ENCODE results near the gene PDZRN4.

PDZRN4 gene

GRCh38 chr12:41462312-41462711 lies 274.2 kb downstream of the PDZRN4 start:
- Mint-ChIP-seq H3K36me3 (ENCODE audit: low read depth) (no peaks in the 10 kb centered on the region), H3K27ac (no peak overlapping the region), H3K4me1 (ENCODE audit: low read depth) (no peaks in the 10 kb centered on the region), H3K4me3 (no peak overlapping the region), H3K27me3 (peaks cover 6% of the 10 kb centered on the region), H3K9me3 (no peaks in the 10 kb centered on the region)

- no peaks in the 10 kb centered on the region for H3K36me3 Mint-ChIP-seq (ENCODE audit: low read depth)
- H3K27ac Mint-ChIP-seq = no peak overlapping the region
- no peaks in the 10 kb centered on the region for H3K9me3 Mint-ChIP-seq
- H3K4me3 Mint-ChIP-seq = no peak overlapping the region
- peaks cover 6% of the 10 kb centered on the region for H3K27me3 Mint-ChIP-seq
- no peaks in the 10 kb centered on the region for H3K4me1 Mint-ChIP-seq (ENCODE audit: low read depth)
These were observed 277.4 kb downstream of the PDZRN4 start for GRCh38 chr12:41465526-41465925.

- H3K4me3 Mint-ChIP-seq = no peak overlapping the region
- H3K27ac Mint-ChIP-seq = no peak overlapping the region
- H3K9me3 Mint-ChIP-seq = no peaks in the 10 kb centered on the region
- no peaks in the 10 kb centered on the region for H3K4me1 Mint-ChIP-seq (ENCODE audit: low read depth)
- peaks cover 6% of the 10 kb centered on the region for H3K27me3 Mint-ChIP-seq
- H3K36me3 Mint-ChIP-seq (ENCODE audit: low read depth) = no peaks in the 10 kb centered on the region
These were observed 278.2 kb downstream of the PDZRN4 start for GRCh38 chr12:41466300-41466699.

GRCh38 chr12:41466802-41467201 lies 278.7 kb downstream of the PDZRN4 start:
- peaks cover 4% of the 10 kb centered on the region for H3K27me3 Mint-ChIP-seq

GRCh38 chr12:41467591-41468325 lies 279.6 kb downstream of the PDZRN4 start:
- no peak overlapping the region for H3K4me3 Mint-ChIP-seq
- H3K9me3 Mint-ChIP-seq = no peaks in the 10 kb centered on the region
- no peaks in the 10 kb centered on the region for H3K4me1 Mint-ChIP-seq (ENCODE audit: low read depth)
- no peak overlapping the region for H3K27ac Mint-ChIP-seq
- H3K36me3 Mint-ChIP-seq (ENCODE audit: low read depth) = no peaks in the 10 kb centered on the region
- peaks cover 3% of the 10 kb centered on the region for H3K27me3 Mint-ChIP-seq

More at GRCh38 chr12:41466802-41467201, 278.7 kb downstream of the PDZRN4 start:
- Mint-ChIP-seq H3K4me1 (ENCODE audit: low read depth) (no peaks in the 10 kb centered on the region), H3K36me3 (ENCODE audit: low read depth) (no peaks in the 10 kb centered on the region), H3K27ac (no peak overlapping the region), H3K4me3 (no peak overlapping the region), H3K9me3 (no peaks in the 10 kb centered on the region)

- Mint-ChIP-seq H3K36me3 (ENCODE audit: low read depth) (no peaks in the 10 kb centered on the region), H3K9me3 (no peaks in the 10 kb centered on the region), H3K4me3 (no peak overlapping the region), H3K27ac (no peak overlapping the region), H3K4me1 (ENCODE audit: low read depth) (no peaks in the 10 kb centered on the region), H3K27me3 (peaks cover 3% of the 10 kb centered on the region)
These were observed 280.2 kb downstream of the PDZRN4 start for GRCh38 chr12:41468341-41468740.

GRCh38 chr12:41468756-41469155 lies 280.6 kb downstream of the PDZRN4 start:
- no peaks in the 10 kb centered on the region for H3K4me1 Mint-ChIP-seq (ENCODE audit: low read depth)
- H3K27me3 Mint-ChIP-seq = peaks cover 3% of the 10 kb centered on the region
- H3K36me3 Mint-ChIP-seq (ENCODE audit: low read depth) = no peaks in the 10 kb centered on the region
- no peaks in the 10 kb centered on the region for H3K9me3 Mint-ChIP-seq
- no peak overlapping the region for H3K27ac Mint-ChIP-seq
- no peak overlapping the region for H3K4me3 Mint-ChIP-seq

GRCh38 chr12:41473441-41473840 lies 285.3 kb downstream of the PDZRN4 start:
- no peaks in the 10 kb centered on the region for H3K9me3 Mint-ChIP-seq
- H3K4me1 Mint-ChIP-seq (ENCODE audit: low read depth) = no peaks in the 10 kb centered on the region
- no peaks in the 10 kb centered on the region for H3K27me3 Mint-ChIP-seq
- H3K36me3 Mint-ChIP-seq (ENCODE audit: low read depth) = no peaks in the 10 kb centered on the region
- no peak overlapping the region for H3K27ac Mint-ChIP-seq
- H3K4me3 Mint-ChIP-seq = no peak overlapping the region

- Mint-ChIP-seq H3K9me3 (no peaks in the 10 kb centered on the region), H3K4me3 (no peak overlapping the region)
These were observed 285.9 kb downstream of the PDZRN4 start for GRCh38 chr12:41474001-41474400.

GRCh38 chr12:41476499-41477439 lies 288.6 kb downstream of the PDZRN4 start:
- H3K4me1 Mint-ChIP-seq (ENCODE audit: low read depth) = no peaks in the 10 kb centered on the region
- no peak overlapping the region for H3K4me3 Mint-ChIP-seq
- H3K27me3 Mint-ChIP-seq = peaks cover 4% of the 10 kb centered on the region
- H3K9me3 Mint-ChIP-seq = no peaks in the 10 kb centered on the region
- no peak overlapping the region for H3K27ac Mint-ChIP-seq
- no peaks in the 10 kb centered on the region for H3K36me3 Mint-ChIP-seq (ENCODE audit: low read depth)

More at GRCh38 chr12:41474001-41474400, 285.9 kb downstream of the PDZRN4 start:
- Mint-ChIP-seq H3K36me3 (ENCODE audit: low read depth) (no peaks in the 10 kb centered on the region), H3K27ac (no peak overlapping the region), H3K4me1 (ENCODE audit: low read depth) (no peaks in the 10 kb centered on the region), H3K27me3 (no peaks in the 10 kb centered on the region)

GRCh38 chr12:41479426-41479825 lies 291.3 kb downstream of the PDZRN4 start:
- Mint-ChIP-seq H3K9me3 (peaks cover 3% of the 10 kb centered on the region), H3K4me3 (no peak overlapping the region), H3K4me1 (ENCODE audit: low read depth) (no peaks in the 10 kb centered on the region), H3K27ac (no peak overlapping the region), H3K36me3 (ENCODE audit: low read depth) (no peaks in the 10 kb centered on the region), H3K27me3 (peaks cover 4% of the 10 kb centered on the region)

GRCh38 chr12:41485203-41485602 lies 297.1 kb downstream of the PDZRN4 start:
- Mint-ChIP-seq H3K4me3 (no peak overlapping the region), H3K27me3 (peaks cover 4% of the 10 kb centered on the region), H3K27ac (no peak overlapping the region), H3K9me3 (peaks cover 3% of the 10 kb centered on the region), H3K4me1 (ENCODE audit: low read depth) (no peaks in the 10 kb centered on the region), H3K36me3 (ENCODE audit: low read depth) (no peaks in the 10 kb centered on the region)

GRCh38 chr12:41486718-41487117 lies 298.6 kb downstream of the PDZRN4 start:
- H3K27me3 Mint-ChIP-seq = no peaks in the 10 kb centered on the region
- H3K27ac Mint-ChIP-seq = no peak overlapping the region
- no peaks in the 10 kb centered on the region for H3K4me1 Mint-ChIP-seq (ENCODE audit: low read depth)
- no peak overlapping the region for H3K4me3 Mint-ChIP-seq
- no peaks in the 10 kb centered on the region for H3K36me3 Mint-ChIP-seq (ENCODE audit: low read depth)
- H3K9me3 Mint-ChIP-seq = peaks cover 3% of the 10 kb centered on the region

GRCh38 chr12:41496009-41496408 lies 307.9 kb downstream of the PDZRN4 start:
- Mint-ChIP-seq H3K36me3 (ENCODE audit: low read depth) (no peaks in the 10 kb centered on the region), H3K27me3 (peaks cover 4% of the 10 kb centered on the region), H3K4me3 (no peak overlapping the region), H3K27ac (no peak overlapping the region), H3K4me1 (ENCODE audit: low read depth) (no peaks in the 10 kb centered on the region), H3K9me3 (no peaks in the 10 kb centered on the region)

- Mint-ChIP-seq H3K4me1 (ENCODE audit: low read depth) (no peaks in the 10 kb centered on the region), H3K36me3 (ENCODE audit: low read depth) (no peaks in the 10 kb centered on the region), H3K4me3 (no peak overlapping the region), H3K27ac (no peak overlapping the region), H3K27me3 (peaks cover 4% of the 10 kb centered on the region), H3K9me3 (no peaks in the 10 kb centered on the region)
These were observed 309.3 kb downstream of the PDZRN4 start for GRCh38 chr12:41497409-41497808.

All from stimulated activated naive CD8-positive, alpha-beta T cell treated with anti-CD3 and anti-CD28 coated beads, Interleukin-15, Interleukin-2, amounts not matched to agents 100 ng/mL and 50 ng/mL, for 24 hours (primary cell).